Skeletal muscle tissue (tissue), 4 donors: ENCODE data around the gene RPS6KB2. TPM values are rescaled to one million over a fixed set of nuclear protein-coding genes. Genes with fewer than 3 reads are reported as not detected.
A peak's percentile ranks its signal among the peaks of the same experiment; 100 is the strongest.

Experiments
- H3K27ac ChIP-seq: one replicate; pipeline ENCODE4 v1.7.0; 2013; ENCODE audit warnings: mild to moderate bottlenecking, low read depth, low read length, inconsistent platforms
- H3K27me3 ChIP-seq, 3 donors: one replicate each; pipeline ENCODE4 v1.7.0; 2013; ENCODE audit warnings: low read length in 3 of 3; ENCODE audit not compliant: control insufficient read depth in 3 of 3, insufficient read depth in 3 of 3
- H3K36me3 ChIP-seq, 3 donors: one replicate each; pipeline ENCODE4 v1.7.0; 2013; ENCODE audit warnings: low read length in 3 of 3; ENCODE audit not compliant: control insufficient read depth in 3 of 3, insufficient read depth in 3 of 3
- H3K4me1 ChIP-seq, 3 donors: one replicate each; pipeline ENCODE4 v1.7.0; 2013; ENCODE audit warnings: low read length in 3 of 3, mild to moderate bottlenecking in 3 of 3; ENCODE audit not compliant: control insufficient read depth in 3 of 3, insufficient read depth in 3 of 3
- H3K4me3 ChIP-seq, 3 donors: one replicate each; pipeline ENCODE4 v1.7.0; 2013; ENCODE audit warnings: low read length in 3 of 3
- H3K9ac ChIP-seq, 3 donors: one replicate each; pipeline ENCODE4 v1.7.0; 2013; ENCODE audit warnings: low read length in 3 of 3, mild to moderate bottlenecking in 3 of 3, moderate library complexity in 2 of 3, low read depth in 1 of 3
- H3K9me3 ChIP-seq, 3 donors: one replicate each; pipeline ENCODE4 v1.7.0; 2013; ENCODE audit warnings: low read length in 3 of 3; ENCODE audit not compliant: control insufficient read depth in 3 of 3
- total RNA-seq: library from RNA; depleted of rRNA; stranded (reverse); fragments of >200 nt; gene quantifications from one replicate; pipeline ENCODE4 v1.2.3, GENCODE V29; 2014
- donor health status: Osteomylitis.

The RPS6KB2 gene
- 23.5 TPM for total RNA-seq

- peak within 1 kb of the TSS; percentile 97 to 99 (median 98) for H3K9ac ChIP-seq
- H3K27me3 ChIP-seq, result no peaks in the 10 kb centered on the region
- peaks cover 15 to 30% (median 16%) of the 10 kb centered on the region in 3 donors for H3K4me1 ChIP-seq
- peak within 1 kb of the TSS; percentile 93 to 94 (median 94) for H3K4me3 ChIP-seq
- peak within 1 kb of the TSS; percentile 90 for H3K27ac ChIP-seq
- H3K36me3 ChIP-seq, result peaks cover 27 to 47% (median 37%) of the 10 kb centered on the region in 3 donors
- no peaks in the 10 kb centered on the region for H3K9me3 ChIP-seq
Measured at GRCh38 chr11:67428052-67429001, at the start of gene RPS6KB2. Gene RPS6KB2, plus strand, starts transcription at chr11:67428494. Its CDS starts 52 bp downstream, at chr11:67428546.

DNA sequence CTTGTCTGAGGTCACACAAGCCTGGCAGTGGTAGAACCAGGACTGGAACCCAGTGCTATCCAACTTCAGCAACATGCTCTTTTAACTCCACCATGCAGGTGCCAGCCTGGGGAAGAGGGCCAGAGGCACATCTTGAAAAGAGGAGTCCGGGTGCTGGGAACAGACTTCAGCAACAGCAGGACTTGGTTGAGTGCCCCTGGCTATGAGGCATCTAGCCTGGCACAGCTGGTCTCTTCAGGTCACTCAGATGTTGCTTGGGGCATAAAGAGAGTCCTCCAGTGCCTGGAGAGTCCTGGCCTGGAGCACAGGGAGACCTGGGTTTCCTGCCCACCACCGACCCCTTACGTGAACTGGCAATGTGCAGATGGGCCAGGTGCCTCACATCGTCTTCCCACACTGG, 49.8 kb upstream of the RPS6KB2 start:
- Histone ChIP-seq H3K27ac (no peak overlapping the region), H3K4me3 (no peak overlapping the region), H3K9ac (no peak overlapping the region), H3K4me1 (peaks cover 13 to 18% (median 13%) of the 10 kb centered on the region in 3 donors), H3K36me3 (no peaks in the 10 kb centered on the region), H3K9me3 (no peaks in the 10 kb centered on the region), H3K27me3 (peaks cover 12 to 41% (median 34%) of the 10 kb centered on the region in 3 donors)

GRCh38 chr11:67379061-67380058, 48.9 kb upstream of the RPS6KB2 start:
- no peak overlapping the region for H3K9ac ChIP-seq
- no peaks in the 10 kb centered on the region for H3K36me3 ChIP-seq
- H3K27me3 ChIP-seq, result peaks cover 8 to 37% (median 30%) of the 10 kb centered on the region in 3 donors
- no peak overlapping the region for H3K4me3 ChIP-seq
- H3K4me1 ChIP-seq, result peaks cover 8 to 11% (median 9%) of the 10 kb centered on the region in 3 donors
- H3K27ac ChIP-seq, result no peak overlapping the region
- no peaks in the 10 kb centered on the region for H3K9me3 ChIP-seq

GRCh38 chr11:67381244-67381972, 46.9 kb upstream of the RPS6KB2 start:
- no peaks in the 10 kb centered on the region for H3K36me3 ChIP-seq
- no peaks in the 10 kb centered on the region for H3K9me3 ChIP-seq
- no peak overlapping the region for H3K4me3 ChIP-seq
- peaks cover 8 to 36% (median 17%) of the 10 kb centered on the region in 3 donors for H3K27me3 ChIP-seq
- H3K4me1 ChIP-seq, result peaks cover 2 to 13% (median 4%) of the 10 kb centered on the region in 3 donors
- H3K27ac ChIP-seq, result no peak overlapping the region
- no peak overlapping the region for H3K9ac ChIP-seq

DNA sequence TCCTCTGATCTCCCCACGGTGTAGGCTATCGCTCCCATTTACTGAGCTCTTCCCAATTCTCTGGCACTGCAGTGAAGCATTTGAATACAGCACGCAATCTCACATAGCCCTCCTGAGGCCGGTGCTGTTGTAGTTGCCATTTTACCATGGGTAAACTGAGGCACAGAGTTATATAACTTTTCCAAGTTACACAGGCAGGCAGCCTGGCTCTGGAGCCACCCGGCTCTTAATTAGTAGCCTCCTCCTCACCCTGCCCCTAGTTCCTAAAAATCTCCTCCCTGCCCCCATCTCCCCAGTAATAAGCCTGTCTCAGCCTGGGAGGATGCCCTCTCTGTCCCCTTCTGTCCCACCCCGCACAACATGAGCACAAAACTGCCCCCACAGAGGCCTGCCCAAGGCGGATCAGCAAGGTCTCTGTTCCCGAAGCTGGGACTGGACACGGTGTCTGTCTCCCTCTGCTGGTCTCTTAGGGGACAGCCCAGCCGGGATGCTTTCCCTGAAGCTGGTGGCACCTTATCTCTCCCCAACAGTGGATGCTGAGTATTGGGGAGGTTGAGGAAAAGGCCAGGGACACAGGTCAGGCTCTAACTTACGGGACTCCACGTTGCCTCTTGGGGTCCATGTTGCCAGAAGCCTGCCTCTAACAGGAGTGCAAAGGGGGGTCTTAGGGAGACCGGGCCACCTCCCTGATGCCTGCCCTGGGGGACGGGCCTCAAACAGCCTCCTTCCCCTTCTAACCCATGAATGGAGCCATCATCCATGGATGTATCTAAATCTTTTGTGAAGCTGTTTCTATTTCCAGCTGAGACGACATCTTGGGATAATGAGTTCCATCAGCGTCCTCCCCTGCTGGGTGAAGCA, 45.8 kb upstream of the RPS6KB2 start:
- no peak overlapping the region for H3K4me3 ChIP-seq
- peaks cover 2 to 13% (median 4%) of the 10 kb centered on the region in 3 donors for H3K4me1 ChIP-seq
- H3K27me3 ChIP-seq, result peaks cover 6 to 27% (median 7%) of the 10 kb centered on the region in 3 donors
- H3K36me3 ChIP-seq, result no peaks in the 10 kb centered on the region
- H3K9ac ChIP-seq, result no peak overlapping the region
- no peak overlapping the region for H3K27ac ChIP-seq
- H3K9me3 ChIP-seq, result no peaks in the 10 kb centered on the region

DNA sequence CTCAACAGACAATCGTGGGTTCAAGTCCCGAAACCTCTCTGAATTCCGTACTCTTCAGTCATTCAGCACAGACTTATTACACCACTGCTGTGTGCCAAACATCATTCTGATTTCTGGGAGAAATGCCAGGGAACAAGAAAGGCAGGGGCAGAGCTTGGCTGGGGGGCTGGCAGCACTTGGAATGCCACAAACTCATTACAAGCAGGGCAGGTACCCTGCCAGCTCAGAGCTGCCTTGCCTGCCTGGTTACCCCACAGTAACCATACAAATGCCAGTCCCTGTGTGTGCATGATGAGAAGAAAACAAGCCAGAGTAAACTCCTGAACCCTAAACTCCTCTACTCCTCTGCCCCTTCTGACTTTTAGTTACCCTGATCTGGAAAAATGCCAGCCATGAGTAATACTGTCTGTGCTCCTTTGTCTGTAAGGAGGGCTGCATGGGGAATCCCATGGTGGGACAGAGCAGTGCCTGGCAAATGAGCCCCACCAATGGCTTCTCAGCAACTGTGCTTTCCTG, 43.4 kb upstream of the RPS6KB2 start:
- Histone ChIP-seq H3K36me3 (no peaks in the 10 kb centered on the region), H3K4me1 (peaks cover 4 to 21% (median 5%) of the 10 kb centered on the region in 3 donors), H3K9me3 (no peaks in the 10 kb centered on the region), H3K4me3 (no peak overlapping the region), H3K27ac (no peak overlapping the region), H3K9ac (peak overlapping the region in 1 of 3 donors; percentile 23), H3K27me3 (peaks cover 2 to 20% (median 7%) of the 10 kb centered on the region in 3 donors)

DNA sequence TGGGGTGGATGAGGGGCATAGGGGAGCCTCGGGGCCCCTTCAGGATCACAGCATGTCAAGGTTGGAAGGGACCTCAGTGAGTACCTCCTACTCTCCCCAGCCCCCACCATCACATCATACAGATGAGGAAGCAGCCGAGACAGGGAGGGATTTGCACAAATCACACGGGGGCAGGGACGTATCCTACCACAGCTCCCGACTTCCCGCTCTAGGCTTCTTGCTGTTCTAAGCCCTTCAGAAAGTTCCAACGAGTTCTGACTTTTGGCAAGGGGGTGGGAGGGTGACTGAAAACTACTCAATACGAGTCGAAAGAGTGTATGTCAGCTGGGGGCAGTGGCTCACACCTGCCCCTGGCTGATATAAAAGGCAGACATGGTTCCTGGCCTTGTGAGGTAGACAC, 41.2 kb upstream of the RPS6KB2 start:
- no peak overlapping the region for H3K9ac ChIP-seq
- H3K4me3 ChIP-seq, result no peak overlapping the region
- H3K4me1 ChIP-seq, result peaks cover 10 to 34% (median 12%) of the 10 kb centered on the region in 3 donors
- H3K9me3 ChIP-seq, result no peaks in the 10 kb centered on the region
- no peak overlapping the region for H3K27ac ChIP-seq
- H3K36me3 ChIP-seq, result no peaks in the 10 kb centered on the region
- H3K27me3 ChIP-seq, result peaks cover 2 to 20% (median 7%) of the 10 kb centered on the region in 3 donors

DNA sequence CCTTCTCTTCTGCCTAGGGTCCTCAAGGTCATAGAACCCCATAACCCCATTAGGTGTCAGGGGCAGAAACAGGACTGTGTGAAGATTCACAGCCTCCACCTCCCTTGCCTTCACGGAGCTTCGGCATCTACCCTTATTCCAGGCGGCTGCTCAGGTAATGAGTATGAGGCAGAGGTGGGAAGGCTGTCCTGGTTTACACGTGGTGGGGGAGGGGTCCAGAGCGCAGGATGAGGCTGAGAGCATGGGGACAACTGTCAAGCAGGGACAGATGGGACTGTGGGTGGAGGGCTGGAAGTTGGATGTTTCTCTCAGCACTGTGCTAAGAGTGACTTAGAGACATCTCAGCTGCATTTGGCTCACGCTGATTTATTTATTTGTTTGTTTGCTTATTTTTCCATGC, 40.8 kb upstream of the RPS6KB2 start:
- no peaks in the 10 kb centered on the region for H3K36me3 ChIP-seq
- H3K9ac ChIP-seq, result no peak overlapping the region
- no peak overlapping the region for H3K27ac ChIP-seq
- H3K4me3 ChIP-seq, result no peak overlapping the region
- H3K27me3 ChIP-seq, result peaks cover 2 to 20% (median 7%) of the 10 kb centered on the region in 3 donors
- peaks cover 12 to 34% (median 13%) of the 10 kb centered on the region in 3 donors for H3K4me1 ChIP-seq
- no peaks in the 10 kb centered on the region for H3K9me3 ChIP-seq
